ENCODE measurements around the gene TACC2.
"Not testable (repeated sequence)": the region's sequence is repeated elsewhere in the genome, so short reads cannot be mapped to it uniquely, and the experiment has no call there.

TACC2 gene

DNA sequence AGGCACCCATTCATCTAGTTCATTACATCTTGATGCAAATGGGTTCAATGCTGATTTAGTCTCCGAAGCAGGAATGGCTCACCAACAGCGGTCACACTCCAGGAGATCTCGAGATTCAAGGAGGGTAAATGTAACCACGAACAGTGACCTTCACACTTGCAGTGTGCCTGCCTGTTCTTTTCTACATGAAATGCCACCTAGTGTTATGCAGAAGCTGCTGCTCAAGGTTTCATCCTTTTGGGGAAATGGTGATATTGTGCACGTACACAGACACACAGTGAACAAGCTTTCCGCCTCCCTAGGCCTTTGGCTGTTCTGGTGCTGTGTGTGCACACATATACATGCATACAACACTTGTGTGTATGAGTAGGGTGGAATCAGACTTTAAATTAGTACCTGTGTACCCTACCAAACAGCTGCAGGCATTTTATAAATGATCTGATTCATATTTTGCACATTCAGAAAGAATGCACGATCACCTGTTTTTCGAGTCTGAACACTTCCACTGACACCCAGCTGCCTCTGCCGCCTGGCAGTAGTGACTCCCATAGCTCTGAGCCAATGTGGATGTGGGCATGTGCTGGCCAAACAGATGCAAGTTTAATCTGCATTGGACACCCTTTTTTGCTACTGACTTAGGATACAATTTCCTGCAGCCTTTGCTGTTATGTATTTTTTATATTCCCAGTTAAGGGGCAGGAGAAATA is 100.5 kb downstream of the TACC2 start:
- no peak for DNase-seq (ENCODE audit: low read depth)

- DNase-seq (ENCODE audit: low read depth): no peak
These were observed 102.8 kb downstream of the TACC2 start for GRCh38 chr10:122091722-122092121.

GRCh38 chr10:122093076-122093475 is 104.1 kb downstream of the TACC2 start:
- no peak for DNase-seq (ENCODE audit: low read depth)

DNA sequence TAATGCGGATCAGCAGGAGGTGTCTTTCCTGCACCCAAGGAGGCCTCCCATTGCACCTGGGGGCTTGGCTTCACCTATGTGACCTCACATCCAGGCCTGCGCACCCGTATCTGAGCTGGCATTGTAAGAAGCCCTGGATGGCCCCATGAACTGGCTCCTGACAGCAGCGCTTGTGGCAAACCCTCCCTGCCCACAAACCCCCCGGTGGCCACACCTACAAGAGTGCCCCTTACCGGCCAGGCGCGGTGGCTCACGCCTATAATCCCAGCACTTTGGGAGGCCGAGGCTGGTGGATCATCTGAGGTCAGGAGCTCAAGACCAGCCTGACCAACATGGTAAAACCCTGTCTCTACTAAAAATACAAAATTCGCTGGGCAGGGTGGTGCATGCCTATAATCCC is 107.2 kb downstream of the TACC2 start:
- DNase-seq (ENCODE audit: low read depth): not testable (repeated sequence)

DNA sequence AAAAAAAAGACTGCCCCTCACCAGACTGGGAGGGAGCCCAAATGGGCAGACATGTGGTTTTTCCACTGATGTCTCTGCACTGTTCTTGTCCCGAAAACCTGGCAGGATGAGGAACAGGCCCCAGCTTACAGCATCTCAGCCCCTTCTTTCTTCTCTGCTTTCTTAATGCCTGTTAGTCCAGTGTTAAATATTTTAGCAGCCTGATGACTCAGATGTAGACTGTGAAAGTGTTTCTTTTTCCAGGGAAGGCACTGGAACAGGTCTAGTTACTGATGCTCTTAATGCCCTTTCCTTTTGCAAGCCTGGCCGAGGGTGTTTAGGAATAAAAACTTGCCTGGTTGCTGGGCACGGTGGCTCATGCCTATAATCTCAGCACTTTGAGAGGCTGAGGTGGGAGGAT is 107.7 kb downstream of the TACC2 start:
- no peak for DNase-seq (ENCODE audit: low read depth)

GRCh38 chr10:122097935-122098334 is 109.0 kb downstream of the TACC2 start:
- no peak for DNase-seq (ENCODE audit: low read depth)

DNA sequence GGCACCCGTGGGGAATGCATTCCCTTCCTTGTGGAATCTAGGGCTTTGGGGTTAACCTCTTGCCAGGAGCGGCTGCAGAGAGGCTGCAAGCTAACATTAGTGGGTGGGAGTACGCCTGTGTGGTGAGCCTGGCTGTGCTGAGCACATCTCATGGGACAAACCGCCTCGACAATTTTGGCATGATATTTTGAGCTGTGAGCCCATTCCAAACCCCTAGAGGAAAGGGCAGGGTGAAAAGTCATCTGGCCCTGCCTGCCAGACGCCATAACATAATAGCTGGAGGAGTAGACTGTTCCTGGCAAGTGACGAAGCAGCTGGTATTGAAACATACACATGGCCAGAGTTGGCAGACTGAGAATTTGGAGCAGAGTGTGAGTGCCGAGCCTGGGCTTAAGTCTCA is 110.0 kb downstream of the TACC2 start:
- DNase-seq (ENCODE audit: low read depth): no peak

DNA sequence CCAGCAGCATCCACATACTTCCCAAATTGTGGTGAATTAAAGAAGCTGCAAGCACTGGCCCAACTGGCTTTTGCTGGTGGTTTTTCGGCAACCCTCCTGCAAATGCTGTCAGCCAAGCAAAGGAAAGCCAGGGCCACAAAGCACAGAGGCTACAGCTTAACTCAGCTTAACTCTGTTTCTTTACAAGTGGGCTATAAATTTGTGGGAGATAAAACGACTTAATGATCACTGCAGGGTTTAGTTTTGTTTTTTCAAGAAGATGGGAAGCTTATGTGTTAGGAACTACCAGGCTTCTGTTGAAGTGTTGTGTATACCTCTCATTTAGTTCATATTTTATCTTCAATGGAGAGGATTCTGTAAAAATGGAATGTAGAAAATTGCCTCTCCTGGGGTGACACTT is 110.6 kb downstream of the TACC2 start:
- no peak for DNase-seq (ENCODE audit: low read depth)

DNA sequence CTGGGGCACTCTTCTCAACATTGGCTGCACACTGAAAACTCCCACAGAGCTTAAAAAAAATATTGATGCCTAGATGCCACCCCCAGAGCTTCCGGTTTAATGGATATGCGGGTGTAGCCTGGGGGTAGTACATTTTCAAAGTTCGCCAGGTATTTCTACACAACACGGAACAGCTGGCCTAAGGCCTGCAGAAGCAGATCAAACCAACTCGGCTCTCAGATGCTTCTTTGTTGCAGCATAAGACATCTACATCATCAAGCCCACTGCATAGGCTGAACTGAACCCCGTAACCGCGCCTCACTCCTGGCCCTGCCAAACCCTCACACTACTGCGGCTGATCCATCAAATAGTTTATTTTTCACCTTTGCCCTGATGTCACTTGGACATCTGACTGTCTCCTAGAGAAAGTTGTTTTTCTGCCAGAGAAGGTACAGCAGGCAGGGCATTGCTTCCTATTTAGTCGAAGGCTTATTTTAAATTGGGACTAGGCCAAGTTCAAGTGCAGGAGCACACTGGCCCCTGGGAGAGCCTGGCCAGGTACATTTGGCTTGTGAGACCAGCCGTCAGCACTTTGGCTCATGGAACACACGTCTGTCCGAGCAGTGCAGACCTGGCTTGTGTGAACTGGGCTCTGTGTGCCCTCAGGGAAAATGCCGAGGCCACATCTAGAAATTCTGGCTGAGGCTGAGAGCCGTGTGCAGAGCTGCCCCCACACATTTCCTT is 113.3 kb downstream of the TACC2 start:
- DNase-seq (ENCODE audit: low read depth): no peak

GRCh38 chr10:122102869-122103525 is 114.0 kb downstream of the TACC2 start:
- no peak for DNase-seq (ENCODE audit: low read depth)

DNA sequence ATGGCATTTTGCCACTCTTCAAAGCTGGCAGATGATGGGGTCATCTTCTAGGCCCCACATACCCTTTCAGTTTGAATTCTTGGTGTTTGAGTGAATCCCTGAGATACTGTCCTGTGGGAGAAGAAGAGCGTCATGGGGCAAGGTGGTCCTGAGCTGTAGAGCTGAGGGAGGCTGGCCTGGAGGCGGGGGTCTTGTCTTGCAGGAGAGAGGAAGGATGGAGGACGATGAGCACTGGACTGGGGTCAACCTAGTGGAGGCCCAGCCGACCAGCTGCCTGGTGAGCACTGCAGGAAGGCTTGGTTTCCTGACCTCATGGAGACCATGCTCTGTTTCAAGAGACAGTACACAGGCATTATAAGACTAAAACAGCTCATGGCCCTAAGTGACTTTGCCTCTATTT is 114.6 kb downstream of the TACC2 start:
- DNase-seq (ENCODE audit: low read depth): no peak

- DNase-seq (ENCODE audit: low read depth): not testable (repeated sequence)
These were observed 119.8 kb downstream of the TACC2 start for GRCh38 chr10:122108786-122109185.

- DNase-seq (ENCODE audit: low read depth): no peak
These were observed 123.2 kb downstream of the TACC2 start for GRCh38 chr10:122112021-122112616.

DNA sequence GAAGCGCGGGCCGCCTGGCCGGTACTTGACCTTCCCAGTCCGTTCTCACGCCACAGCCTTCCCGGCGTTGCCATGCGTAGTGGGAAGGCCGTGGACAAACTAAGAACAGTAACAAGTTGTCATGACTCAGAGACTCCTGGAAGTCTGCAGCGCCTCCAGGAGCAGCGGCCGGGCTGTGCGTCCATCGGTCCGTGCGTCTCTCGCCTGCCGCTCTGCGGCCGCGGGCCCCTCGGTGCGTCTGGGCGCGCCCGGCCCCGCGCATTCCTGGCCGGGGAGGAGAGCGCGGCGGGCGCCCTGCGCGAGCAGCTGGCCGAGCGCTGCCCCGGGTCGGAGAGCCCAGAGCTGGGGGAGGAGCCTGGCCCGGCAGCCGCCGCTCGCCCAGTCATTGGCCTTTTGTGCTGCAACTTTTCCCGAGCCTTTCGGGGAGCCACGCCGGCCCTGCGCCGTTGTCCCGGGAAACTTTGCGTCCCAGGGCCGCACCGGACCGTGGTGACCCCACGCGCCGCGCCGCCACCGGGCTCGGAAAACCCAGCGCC is 123.7 kb downstream of the TACC2 start:
- no peak for DNase-seq (ENCODE audit: low read depth)

DNA sequence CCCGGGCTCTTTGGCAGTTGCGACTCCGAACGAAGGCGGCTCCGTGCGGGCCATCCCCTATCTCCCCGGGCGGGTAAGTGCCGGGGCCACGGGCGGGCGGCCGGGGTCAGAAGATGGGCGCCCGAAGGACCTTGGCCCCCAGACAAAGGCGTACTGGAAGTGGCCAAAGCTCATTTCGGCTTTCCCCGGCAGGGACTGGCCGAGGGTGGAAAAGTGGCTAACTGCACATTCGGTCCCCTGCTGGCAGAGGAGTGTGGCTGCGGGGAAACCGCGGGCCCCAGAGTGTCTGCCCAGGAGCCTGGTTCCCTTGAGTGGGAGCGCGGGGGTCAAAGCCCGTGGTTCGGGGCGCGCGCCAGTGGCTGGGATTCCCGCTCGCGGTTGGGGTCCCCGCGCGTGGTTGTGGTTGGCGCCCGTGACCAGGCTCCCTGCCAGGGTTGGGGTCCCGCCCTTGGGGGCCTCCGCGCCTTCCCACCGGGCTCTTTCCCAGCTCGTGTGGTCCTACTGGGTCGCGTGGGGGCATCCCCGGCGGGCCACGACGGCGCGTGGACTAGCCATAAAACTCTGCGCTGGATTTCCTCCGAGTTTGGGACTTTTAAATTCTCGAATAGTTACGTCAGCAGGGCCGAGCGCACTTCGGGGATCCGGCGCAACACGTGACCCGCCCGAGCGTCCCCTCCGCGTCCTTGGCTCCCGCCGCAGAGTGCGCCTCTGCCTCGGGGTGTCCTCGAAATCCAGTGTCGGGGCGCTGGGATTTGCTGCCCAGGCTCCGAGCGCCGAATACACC is 124.4 kb downstream of the TACC2 start:
- DNase-seq (ENCODE audit: low read depth): no peak

- no peak for DNase-seq (ENCODE audit: low read depth)
These were observed 125.2 kb downstream of the TACC2 start for GRCh38 chr10:122113945-122114747.

- no peak for DNase-seq (ENCODE audit: low read depth)
These were observed 126.9 kb downstream of the TACC2 start for GRCh38 chr10:122115874-122116273.

- DNase-seq (ENCODE audit: low read depth): no peak
These were observed 127.4 kb downstream of the TACC2 start for GRCh38 chr10:122116331-122116730.

DNA sequence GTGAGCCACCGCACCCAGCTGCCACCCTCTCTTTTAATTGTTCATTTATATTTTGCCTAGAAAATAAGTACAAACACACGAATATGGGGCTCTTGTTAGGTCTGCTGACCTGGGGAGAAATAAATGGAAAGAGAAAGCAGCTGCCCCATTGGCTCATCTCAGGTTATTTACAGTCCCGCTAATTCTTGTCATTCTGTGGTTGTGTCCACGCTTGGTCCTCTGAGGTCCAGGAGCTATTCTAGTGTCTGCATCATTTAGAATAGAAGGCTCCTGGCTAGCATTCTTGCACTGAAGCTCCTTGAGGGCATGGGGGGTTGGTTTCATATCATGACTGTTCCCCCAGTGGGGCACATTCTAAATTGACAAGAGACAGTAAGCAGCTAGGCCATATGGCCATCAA is 128.5 kb downstream of the TACC2 start:
- DNase-seq (ENCODE audit: low read depth): no peak

DNA sequence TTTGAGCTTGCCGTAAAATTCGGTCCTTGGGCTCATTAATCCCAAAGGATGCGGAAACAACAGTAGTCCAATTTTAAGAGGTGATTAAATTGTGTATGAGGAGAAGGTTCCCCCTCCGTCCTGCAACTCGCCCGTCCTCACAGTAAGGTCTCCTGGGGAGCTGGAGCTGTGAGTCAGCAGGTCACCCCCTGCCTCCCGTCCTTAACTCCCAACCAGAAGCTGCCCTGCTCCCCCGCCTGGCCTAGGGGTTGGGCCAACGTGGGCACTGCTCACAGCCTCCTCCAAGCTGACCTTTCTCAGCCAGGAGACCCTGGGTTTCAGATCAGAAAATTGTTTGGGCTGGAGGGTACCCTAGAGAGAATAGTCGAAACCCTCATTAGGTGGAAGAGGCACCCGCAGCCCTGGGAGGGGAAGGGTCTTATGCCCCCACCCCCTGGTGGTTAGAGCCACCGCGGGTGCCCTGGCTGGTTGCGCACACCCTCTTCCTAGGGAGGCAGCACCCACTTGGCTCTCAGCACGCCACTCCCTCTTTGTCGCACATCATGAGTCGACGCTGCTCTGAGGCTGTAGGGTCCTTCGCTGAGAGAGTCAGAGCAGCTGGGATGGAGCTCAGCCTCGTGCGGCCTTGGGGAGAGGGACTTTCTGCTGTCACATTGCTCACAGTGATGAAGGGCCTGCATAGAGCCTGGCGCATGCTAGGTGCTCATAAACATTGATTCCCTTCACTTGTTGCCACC is 131.2 kb downstream of the TACC2 start:
- DNase-seq (ENCODE audit: low read depth): no peak

Measured in stimulated activated CD4-positive, alpha-beta T cell treated with anti-CD3 and anti-CD28 coated beads, Interleukin-2, amount 100 ng/mL, for 4 hours (primary cell).